ENCODE data around the gene TELO2.

Gene TELO2

DNA sequence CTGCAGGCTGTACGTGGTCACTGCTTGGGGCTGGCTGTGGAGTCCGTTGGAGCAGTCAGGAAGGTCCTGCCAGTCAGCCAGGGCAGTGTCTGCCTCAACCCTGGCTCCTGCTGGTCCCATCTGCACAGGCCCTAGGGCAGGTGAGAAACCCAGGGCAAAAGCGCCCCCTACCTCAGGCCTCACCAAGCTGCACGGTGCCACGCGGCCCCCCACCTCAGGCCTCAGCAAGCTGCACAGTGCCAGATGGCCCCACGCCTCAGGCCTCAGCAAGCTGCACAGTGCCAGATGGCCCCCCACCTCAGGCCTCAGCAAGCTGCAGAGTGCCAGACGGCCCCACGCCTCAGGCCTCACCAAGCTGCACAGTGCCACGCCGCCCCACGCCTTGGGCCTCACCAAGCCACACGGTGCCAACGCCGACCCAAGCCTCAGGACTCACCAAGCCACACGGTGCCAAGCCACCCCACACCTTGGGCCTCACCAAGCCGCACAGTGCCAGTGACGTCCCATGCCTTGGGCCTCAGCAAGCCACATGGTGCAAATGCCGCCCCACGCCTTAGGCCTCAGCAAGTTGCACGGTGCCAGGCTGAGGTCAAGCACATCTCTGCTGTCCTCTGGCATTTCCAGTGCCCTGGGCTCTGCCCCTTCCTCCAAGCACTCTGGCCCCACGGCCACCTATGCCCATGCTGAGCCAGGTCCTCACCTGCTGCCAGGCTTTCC lies 45.8 kb downstream of the TELO2 start:
- Histone ChIP-seq H3K36me3 (replicated peaks in 1 of 2; ENCODE audit: control insufficient read depth in 2 of 2, insufficient read depth in 2 of 2, low read length in 2 of 2) (peaks cover 0 to 6% of the 10 kb centered on the region in 2 donors), H4K8ac (ENCODE audit: low read depth, low read length) (peak overlapping the region; percentile 82), H3K79me1 (ENCODE audit: low read depth, low read length) (peaks cover 12% of the 10 kb centered on the region), H4K91ac (ENCODE audit: low read depth, low read length, poor library complexity) (no peak overlapping the region), H3K9ac (ENCODE audit: low read depth, low read length, poor library complexity) (no peak overlapping the region), H2AFZ (ENCODE audit: low read length) (no peak overlapping the region), H3K27me3 (ENCODE audit: control insufficient read depth in 3 of 3, insufficient read depth in 3 of 3, low read depth in 1 of 3, low read length in 3 of 3) (no peaks in the 10 kb centered on the region), H3K4ac (ENCODE audit: low read length) (no peak overlapping the region), H3K27ac (replicated peaks; ENCODE audit: low read length) (no peak overlapping the region), H2BK12ac (ENCODE audit: low read length) (no peak overlapping the region), H3K4me3 (ENCODE audit: low read length in 2 of 2) (peak overlapping the region in 1 of 2 donors; percentile 63), H2BK120ac (ENCODE audit: low read depth, low read length) (no peak overlapping the region), H3K4me2 (ENCODE audit: insufficient read depth, low read length, poor library complexity, severe bottlenecking) (no peak overlapping the region), H2AK5ac (ENCODE audit: low read depth, low read length) (no peak overlapping the region), H3K23ac (ENCODE audit: low read depth, low read length, poor library complexity) (peak overlapping the region; percentile 55), H3K9me3 (replicated peaks in 1 of 2; ENCODE audit: control insufficient read depth in 2 of 2, insufficient read depth in 1 of 2, low read depth in 1 of 2, low read length in 2 of 2) (no peaks in the 10 kb centered on the region), H3K4me1 (ENCODE audit: control insufficient read depth in 2 of 2, insufficient read depth in 1 of 2, low read depth in 1 of 2, low read length in 2 of 2) (no peaks in the 10 kb centered on the region), H2BK5ac (ENCODE audit: low read length) (no peak overlapping the region), H3K18ac (ENCODE audit: low read length) (no peak overlapping the region), H2BK15ac (ENCODE audit: low read length) (no peak overlapping the region), H3K14ac (ENCODE audit: low read length) (peak overlapping the region; percentile 3)
- no CpG with 5 or more reads among the region's 22 CpGs for WGBS, 2 donors (ENCODE audit: extremely low coverage in 2 of 2, insufficient read length in 2 of 2, insufficient replicate concordance in 1 of 2)
- no peak for DNase-seq (ENCODE audit: low spot score)

DNA sequence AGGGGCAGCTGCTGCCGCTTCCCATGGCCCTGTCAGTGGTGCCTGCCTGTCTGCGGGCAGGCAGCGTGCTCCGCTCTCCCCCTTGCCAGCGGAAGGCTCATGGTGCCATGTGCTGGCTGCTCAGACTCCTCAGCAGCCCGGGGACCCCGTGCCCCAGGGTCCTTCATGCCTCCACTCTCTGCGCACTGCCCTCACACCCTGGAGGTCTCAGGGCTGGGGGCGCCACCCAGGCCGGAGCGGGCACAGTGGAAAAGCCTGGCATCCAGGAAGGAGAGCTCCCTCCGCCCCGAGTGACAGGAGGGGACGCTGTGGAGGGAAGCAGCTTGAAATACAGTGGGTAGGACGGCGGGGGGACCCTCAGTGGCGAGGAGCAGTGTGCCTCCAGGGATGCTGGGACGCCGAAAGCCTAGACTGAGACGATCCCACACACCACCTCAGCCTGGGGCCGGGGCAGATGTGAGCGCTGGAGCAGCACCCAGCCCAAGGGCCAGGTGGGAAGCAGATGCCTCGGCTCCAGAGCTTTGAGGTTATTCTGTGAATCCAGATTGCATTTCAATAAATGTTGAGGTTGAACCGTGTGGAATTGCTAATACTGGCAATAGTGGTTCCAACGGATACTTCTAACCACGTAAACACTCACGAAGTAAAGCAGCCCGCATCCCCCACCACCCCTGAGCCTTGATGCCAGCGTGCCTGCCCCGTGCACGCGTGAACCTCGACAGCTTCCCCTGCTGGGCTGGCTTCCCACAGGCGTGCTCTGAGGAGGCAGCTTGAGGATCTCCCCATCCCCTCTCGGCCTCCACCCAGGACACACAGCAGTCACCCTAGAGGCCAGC lies 46.8 kb downstream of the TELO2 start:
- Histone ChIP-seq H3K9ac (ENCODE audit: low read depth, low read length, poor library complexity) (no peak overlapping the region), H4K8ac (ENCODE audit: low read depth, low read length) (no peak overlapping the region), H2BK5ac (ENCODE audit: low read length) (no peak overlapping the region), H3K23ac (ENCODE audit: low read depth, low read length, poor library complexity) (peak overlapping the region; percentile 13), H2AK5ac (ENCODE audit: low read depth, low read length) (no peak overlapping the region), H3K27me3 (ENCODE audit: control insufficient read depth in 3 of 3, insufficient read depth in 3 of 3, low read depth in 1 of 3, low read length in 3 of 3) (no peaks in the 10 kb centered on the region), H3K79me1 (ENCODE audit: low read depth, low read length) (peaks cover 12% of the 10 kb centered on the region), H2AFZ (ENCODE audit: low read length) (no peak overlapping the region), H2BK120ac (ENCODE audit: low read depth, low read length) (no peak overlapping the region), H3K18ac (ENCODE audit: low read length) (no peak overlapping the region), H3K4ac (ENCODE audit: low read length) (no peak overlapping the region), H2BK15ac (ENCODE audit: low read length) (no peak overlapping the region), H3K4me1 (ENCODE audit: control insufficient read depth in 2 of 2, insufficient read depth in 1 of 2, low read depth in 1 of 2, low read length in 2 of 2) (no peaks in the 10 kb centered on the region), H3K4me2 (ENCODE audit: insufficient read depth, low read length, poor library complexity, severe bottlenecking) (no peak overlapping the region), H2BK12ac (ENCODE audit: low read length) (no peak overlapping the region), H3K4me3 (ENCODE audit: low read length in 2 of 2) (no peak overlapping the region), H3K9me3 (replicated peaks in 1 of 2; ENCODE audit: control insufficient read depth in 2 of 2, insufficient read depth in 1 of 2, low read depth in 1 of 2, low read length in 2 of 2) (no peaks in the 10 kb centered on the region), H3K27ac (replicated peaks; ENCODE audit: low read length) (no peak overlapping the region), H4K91ac (ENCODE audit: low read depth, low read length, poor library complexity) (no peak overlapping the region), H3K14ac (ENCODE audit: low read length) (no peak overlapping the region), H3K36me3 (replicated peaks in 1 of 2; ENCODE audit: control insufficient read depth in 2 of 2, insufficient read depth in 2 of 2, low read length in 2 of 2) (peaks cover 0 to 6% of the 10 kb centered on the region in 2 donors)
- DNase-seq (ENCODE audit: low spot score) = no peak
- WGBS, 2 donors (ENCODE audit: extremely low coverage in 2 of 2, insufficient read length in 2 of 2, insufficient replicate concordance in 1 of 2) = no CpG with 5 or more reads among the region's 35 CpGs

DNA sequence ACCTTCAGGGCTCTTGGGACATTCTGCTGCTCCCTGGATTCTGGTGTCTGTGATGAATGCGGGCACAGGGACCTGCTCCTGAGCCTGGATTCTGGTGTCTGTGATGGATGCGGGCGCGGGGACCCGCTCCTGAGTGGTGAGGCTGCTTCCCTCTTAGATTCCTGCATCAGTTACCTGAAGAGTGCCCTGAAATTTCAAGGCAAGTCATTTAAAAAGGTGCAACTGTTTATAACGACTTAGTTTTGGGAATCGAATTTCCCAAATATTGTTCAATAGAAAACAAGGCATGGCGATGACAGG lies 47.3 kb downstream of the TELO2 start:
- no peak overlapping the region for H2AFZ ChIP-seq (ENCODE audit: low read length)
- no peak overlapping the region for H3K4me2 ChIP-seq (ENCODE audit: insufficient read depth, low read length, poor library complexity, severe bottlenecking)
- H3K27me3 ChIP-seq (ENCODE audit: control insufficient read depth in 3 of 3, insufficient read depth in 3 of 3, low read depth in 1 of 3, low read length in 3 of 3) = no peaks in the 10 kb centered on the region
- no peak overlapping the region for H2AK5ac ChIP-seq (ENCODE audit: low read depth, low read length)
- H4K8ac ChIP-seq (ENCODE audit: low read depth, low read length) = no peak overlapping the region
- no peak overlapping the region for H4K91ac ChIP-seq (ENCODE audit: low read depth, low read length, poor library complexity)
- H3K36me3 ChIP-seq (replicated peaks in 1 of 2; ENCODE audit: control insufficient read depth in 2 of 2, insufficient read depth in 2 of 2, low read length in 2 of 2) = peaks cover 0 to 6% of the 10 kb centered on the region in 2 donors
- no peak for DNase-seq (ENCODE audit: low spot score)
- H3K27ac ChIP-seq (replicated peaks; ENCODE audit: low read length) = no peak overlapping the region
- no peak overlapping the region for H3K9ac ChIP-seq (ENCODE audit: low read depth, low read length, poor library complexity)
- no peak overlapping the region for H2BK15ac ChIP-seq (ENCODE audit: low read length)
- H3K9me3 ChIP-seq (replicated peaks in 1 of 2; ENCODE audit: control insufficient read depth in 2 of 2, insufficient read depth in 1 of 2, low read depth in 1 of 2, low read length in 2 of 2) = no peaks in the 10 kb centered on the region
- H3K79me1 ChIP-seq (ENCODE audit: low read depth, low read length) = peaks cover 12% of the 10 kb centered on the region
- H2BK5ac ChIP-seq (ENCODE audit: low read length) = no peak overlapping the region
- WGBS, 2 donors (ENCODE audit: extremely low coverage in 2 of 2, insufficient read length in 2 of 2, insufficient replicate concordance in 1 of 2) = no CpG with 5 or more reads among the region's 8 CpGs
- no peak overlapping the region for H3K4ac ChIP-seq (ENCODE audit: low read length)
- no peak overlapping the region for H3K14ac ChIP-seq (ENCODE audit: low read length)
- H3K18ac ChIP-seq (ENCODE audit: low read length) = no peak overlapping the region
- H2BK12ac ChIP-seq (ENCODE audit: low read length) = no peak overlapping the region
- H3K4me1 ChIP-seq (ENCODE audit: control insufficient read depth in 2 of 2, insufficient read depth in 1 of 2, low read depth in 1 of 2, low read length in 2 of 2) = no peaks in the 10 kb centered on the region
- no peak overlapping the region for H3K4me3 ChIP-seq (ENCODE audit: low read length in 2 of 2)
- no peak overlapping the region for H2BK120ac ChIP-seq (ENCODE audit: low read depth, low read length)
- peak overlapping the region; percentile 13 for H3K23ac ChIP-seq (ENCODE audit: low read depth, low read length, poor library complexity)
